Lower leg skin (tissue), 3 donors: ENCODE measurements around the gene PDZD2.

Experiments used
- POLR2A ChIP-seq, 2 donors: fragments of 450-650 bp; IDR thresholded peaks; one replicate each; pipeline ENCODE4 v1.6.1; 2016 to 2017; ENCODE audit warnings: antibody characterized with exemption in 2 of 2, mild to moderate bottlenecking in 1 of 2, moderate library complexity in 1 of 2
- TF ChIP-seq, protein P1 (sequence below), 3 donors: fragments of 450-650 bp; IDR thresholded peaks; one replicate each; pipeline ENCODE4 v1.5.1; 2016; ENCODE audit warnings: antibody characterized with exemption in 3 of 3, mild to moderate bottlenecking in 3 of 3, moderate library complexity in 2 of 3

- TF ChIP-seq, protein P1, sequence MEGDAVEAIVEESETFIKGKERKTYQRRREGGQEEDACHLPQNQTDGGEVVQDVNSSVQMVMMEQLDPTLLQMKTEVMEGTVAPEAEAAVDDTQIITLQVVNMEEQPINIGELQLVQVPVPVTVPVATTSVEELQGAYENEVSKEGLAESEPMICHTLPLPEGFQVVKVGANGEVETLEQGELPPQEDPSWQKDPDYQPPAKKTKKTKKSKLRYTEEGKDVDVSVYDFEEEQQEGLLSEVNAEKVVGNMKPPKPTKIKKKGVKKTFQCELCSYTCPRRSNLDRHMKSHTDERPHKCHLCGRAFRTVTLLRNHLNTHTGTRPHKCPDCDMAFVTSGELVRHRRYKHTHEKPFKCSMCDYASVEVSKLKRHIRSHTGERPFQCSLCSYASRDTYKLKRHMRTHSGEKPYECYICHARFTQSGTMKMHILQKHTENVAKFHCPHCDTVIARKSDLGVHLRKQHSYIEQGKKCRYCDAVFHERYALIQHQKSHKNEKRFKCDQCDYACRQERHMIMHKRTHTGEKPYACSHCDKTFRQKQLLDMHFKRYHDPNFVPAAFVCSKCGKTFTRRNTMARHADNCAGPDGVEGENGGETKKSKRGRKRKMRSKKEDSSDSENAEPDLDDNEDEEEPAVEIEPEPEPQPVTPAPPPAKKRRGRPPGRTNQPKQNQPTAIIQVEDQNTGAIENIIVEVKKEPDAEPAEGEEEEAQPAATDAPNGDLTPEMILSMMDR (IDR thresholded peaks at IDR 0.05): no peak
- TF ChIP-seq POLR2A (IDR thresholded peaks at IDR 0.05): no peak
Observed at GRCh38 chr5:32043105-32043504, 404.2 kb downstream of the PDZD2 start.
